Transverse colon (tissue), 4 donors: ENCODE results near the gene PHYKPL.

Experiments
- CTCF ChIP-seq, 5 experiments: fragments of 200-600 bp in 3 of 5; fragments of 450-650 bp in 2 of 5; sonication (generic) in 3 of 5; IDR thresholded peaks; 1 replicate in 2 of 5; 2 replicates in 3 of 5; pipeline ENCODE4 v1.5.1; 2016 to 2017; ENCODE audit warnings: antibody characterized with exemption in 5 of 5, inconsistent platforms in 3 of 5, mild to moderate bottlenecking in 2 of 5, moderate library complexity in 1 of 5
- EP300 ChIP-seq: sonication (generic); formaldehyde crosslinking; IDR thresholded peaks from one replicate; pipeline ENCODE4 v1.6.1; 2017; ENCODE audit warnings: antibody characterized with exemption, low read depth
- POLR2A ChIP-seq: fragments of 450-650 bp; IDR thresholded peaks from one replicate; pipeline ENCODE4 v1.6.1; 2016; ENCODE audit warnings: antibody characterized with exemption, mild to moderate bottlenecking, moderate library complexity
- POLR2AphosphoS5 ChIP-seq, 3 donors: sonication (generic); formaldehyde crosslinking; IDR thresholded peaks; one replicate each; pipeline ENCODE4 v1.6.1; 2016; ENCODE audit warnings: antibody characterized with exemption in 3 of 3

DNA sequence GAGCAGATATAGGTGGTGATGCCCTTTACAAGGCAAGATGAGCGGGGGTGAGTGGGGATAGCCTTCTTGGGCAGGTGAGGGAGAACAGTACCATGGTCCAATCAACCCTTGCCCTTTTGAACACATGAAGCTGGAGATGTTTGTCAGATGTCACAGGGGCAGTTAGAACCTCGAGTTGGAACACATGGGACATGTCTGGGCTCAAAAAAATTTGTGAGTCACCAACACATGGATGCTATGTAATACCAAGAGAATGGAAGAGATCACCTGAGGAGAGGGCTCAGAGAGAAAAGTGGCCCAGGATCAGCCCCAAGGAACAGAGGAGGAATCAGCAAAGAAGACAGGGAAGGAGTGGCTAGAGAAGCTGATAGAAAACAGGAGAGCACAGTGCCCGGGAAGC, 4.7 kb downstream of the PHYKPL start:
- TF ChIP-seq CTCF (IDR thresholded peaks at IDR 0.05) (no peak), POLR2A (no peak), POLR2AphosphoS5 (IDR thresholded peaks at IDR 0.05) (no peak), EP300 (no peak)
